ENCODE data around the gene FBLN1.
"Not testable (repeated sequence)": the region's sequence is repeated elsewhere in the genome, so short reads cannot be mapped to it uniquely, and the experiment has no call there.

The FBLN1 gene

GRCh38 chr22:45553351-45554039 is 50.8 kb downstream of the FBLN1 start:
- no peaks in the 10 kb centered on the region for H3K27me3 ChIP-seq
- peaks cover 0 to 2% (median under 1%) of the 10 kb centered on the region in 3 donors for H3K36me3 ChIP-seq
- H3K9me3 ChIP-seq = no peaks in the 10 kb centered on the region
- H3K27ac ChIP-seq = peak overlapping the region; percentile 87 to 94
- intact Hi-C loops (cut with DNase I; ENCODE audit: low total_unique reads) = loop anchor here (2.0 kb wide), 2 partner anchors 111 to 119 kb away; no protein-coding TSS in a partner anchor
- H3K4me1 ChIP-seq = peaks cover 4 to 60% (median 58%) of the 10 kb centered on the region in 4 donors
- peak overlapping the region; percentile 2 to 34 for H3K4me3 ChIP-seq
- DNase-seq = peak; percentile 86 to 96
- peak; percentile 95 to 98 for TF ChIP-seq CTCF (IDR thresholded peaks at IDR 0.05)

- Histone ChIP-seq H3K4me3 (peak overlapping the region; percentile 2 to 34), H3K4me1 (peaks cover 4 to 55% (median 53%) of the 10 kb centered on the region in 4 donors), H3K36me3 (peaks cover 0 to 6% (median 0%) of the 10 kb centered on the region in 3 donors), H3K27me3 (no peaks in the 10 kb centered on the region), H3K9me3 (no peaks in the 10 kb centered on the region), H3K27ac (peak overlapping the region; percentile 87 to 94)
- TF ChIP-seq CTCF (IDR thresholded peaks at IDR 0.05) = no peak
- no peak for DNase-seq
- intact Hi-C loops (cut with DNase I; ENCODE audit: low total_unique reads) = no loop called here
These were observed 51.3 kb downstream of the FBLN1 start for GRCh38 chr22:45554040-45554406.

- Histone ChIP-seq H3K4me1 (peaks cover 4 to 47% (median 45%) of the 10 kb centered on the region in 4 donors), H3K9me3 (peaks cover 0 to 5% (median 0%) of the 10 kb centered on the region in 3 donors), H3K27ac (peak overlapping the region; percentile 87 to 94), H3K4me3 (no peak overlapping the region), H3K36me3 (peaks cover 0 to 8% (median 0%) of the 10 kb centered on the region in 3 donors), H3K27me3 (no peaks in the 10 kb centered on the region)
- DNase-seq = no peak
- intact Hi-C loops (cut with DNase I; ENCODE audit: low total_unique reads) = no loop called here
- TF ChIP-seq CTCF (IDR thresholded peaks at IDR 0.05) = no peak
These were observed 52.2 kb downstream of the FBLN1 start for GRCh38 chr22:45554861-45555260.

GRCh38 chr22:45557926-45558325 is 55.2 kb downstream of the FBLN1 start:
- H3K27me3 ChIP-seq, H3K9me3 ChIP-seq, DNase-seq, H3K27ac ChIP-seq, H3K4me3 ChIP-seq: not testable (repeated sequence)
- peaks cover 0 to 28% (median 6%) of the 10 kb centered on the region in 3 donors for H3K36me3 ChIP-seq
- intact Hi-C loops (cut with DNase I; ENCODE audit: low total_unique reads) = loop anchor here (2.0 kb wide), 1 partner anchor 289 kb away; no protein-coding TSS in a partner anchor
- peaks cover 0 to 17% (median 16%) of the 10 kb centered on the region in 4 donors for H3K4me1 ChIP-seq

DNA sequence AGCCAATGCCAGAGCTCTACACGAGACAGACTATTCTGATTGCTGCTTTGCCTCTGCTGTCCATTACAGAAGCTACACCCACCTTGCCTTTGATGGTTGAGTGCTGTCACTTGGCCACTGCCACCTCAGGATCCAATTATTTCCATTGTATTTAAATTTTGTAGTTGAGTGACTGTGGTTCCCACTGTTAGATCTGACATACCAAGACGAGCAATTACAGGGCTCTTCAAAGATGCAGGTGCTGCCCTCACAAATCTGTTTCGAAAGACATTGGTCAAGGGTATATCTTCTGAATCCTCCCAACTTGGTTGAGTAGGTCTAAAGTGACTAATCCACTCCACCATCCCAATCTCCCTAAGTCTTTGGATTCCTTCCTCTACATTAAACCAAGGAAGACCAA is 57.4 kb downstream of the FBLN1 start:
- intact Hi-C loops (cut with DNase I; ENCODE audit: low total_unique reads); H3K4me3 ChIP-seq; H3K9me3 ChIP-seq; H3K27me3 ChIP-seq; DNase-seq; H3K4me1 ChIP-seq; H3K27ac ChIP-seq: not testable (repeated sequence)
- H3K36me3 ChIP-seq = peaks cover 0 to 45% (median 19%) of the 10 kb centered on the region in 3 donors

DNA sequence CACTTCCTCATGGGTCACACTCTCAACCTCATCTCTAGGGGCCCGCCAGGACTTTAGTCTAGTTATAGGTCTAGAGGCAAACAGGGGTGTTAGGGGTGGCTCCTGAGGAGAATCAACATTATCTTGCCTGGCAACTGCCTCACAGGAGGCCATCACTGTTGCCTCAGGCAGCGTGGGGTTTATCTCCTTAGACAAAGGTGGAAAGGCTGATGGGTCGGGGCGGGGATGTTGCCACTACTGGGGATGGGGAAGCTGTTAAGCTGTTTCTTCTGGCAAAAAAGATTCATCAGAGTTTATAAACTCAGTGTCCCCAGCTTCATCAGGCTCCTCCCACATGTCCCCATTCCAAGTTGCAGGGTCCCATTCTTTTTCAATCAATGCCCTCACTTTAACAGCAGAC is 58.1 kb downstream of the FBLN1 start:
- H3K27me3 ChIP-seq; H3K4me1 ChIP-seq; H3K9me3 ChIP-seq; intact Hi-C loops (cut with DNase I; ENCODE audit: low total_unique reads); H3K4me3 ChIP-seq; DNase-seq; H3K27ac ChIP-seq: not testable (repeated sequence)
- H3K36me3 ChIP-seq = peaks cover 0 to 52% (median 19%) of the 10 kb centered on the region in 3 donors

DNA sequence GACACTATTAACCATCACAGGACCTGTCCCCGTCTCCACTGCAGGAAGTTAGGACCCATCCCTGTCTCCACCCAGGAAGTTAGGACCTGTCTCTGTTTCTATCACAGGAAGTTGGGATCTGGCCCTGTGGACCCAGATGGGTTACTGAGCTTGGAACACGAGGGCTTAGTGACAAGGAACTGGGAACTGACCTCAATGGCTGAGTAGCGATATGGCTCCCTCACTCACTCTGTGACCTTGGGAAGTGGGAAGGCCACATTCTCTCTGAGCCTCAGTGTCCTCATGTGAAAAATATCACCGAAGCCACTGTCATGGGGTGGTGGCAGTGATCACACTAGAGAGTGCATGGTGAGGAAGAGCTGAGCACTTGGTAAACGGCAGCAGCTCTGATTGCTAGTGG is 59.4 kb downstream of the FBLN1 start:
- intact Hi-C loops (cut with DNase I; ENCODE audit: low total_unique reads) = no loop called here

More for the DNA sequence above, 59.4 kb downstream of the FBLN1 start:
- no peaks in the 10 kb centered on the region for H3K4me1 ChIP-seq
- H3K27ac ChIP-seq = no peak overlapping the region
- peaks cover 0 to 63% (median 19%) of the 10 kb centered on the region in 3 donors for H3K36me3 ChIP-seq
- no peaks in the 10 kb centered on the region for H3K27me3 ChIP-seq
- no peak overlapping the region for H3K4me3 ChIP-seq
- DNase-seq = no peak
- H3K9me3 ChIP-seq = peaks cover 0 to 9% (median 0%) of the 10 kb centered on the region in 3 donors
- TF ChIP-seq CTCF (IDR thresholded peaks at IDR 0.05) = no peak

Data from tibial artery (tissue), 4 donors.